SK-N-SH treated with all-trans-retinoic acid at 6 μM for 48 hours (cell line): ENCODE data around the gene ZNF689.

Experiments
- ARNTL ChIP-seq: fragments of 450-650 bp; formaldehyde crosslinking; IDR thresholded peaks from 2 replicates; pipeline ENCODE4 v1.5.0; 2020; ENCODE audit warnings: low read depth, mild to moderate bottlenecking, moderate library complexity, borderline replicate concordance
- ISL1 ChIP-seq: fragments of 250-450 bp; sonication (Bioruptor Pico); IDR thresholded peaks from 2 replicates; pipeline ENCODE4 v2.1.2; 2022; ENCODE audit warnings: mild to moderate bottlenecking, moderate library complexity
- SNAI2 ChIP-seq: fragments of 250-450 bp; sonication (Bioruptor Pico); IDR thresholded peaks from 2 replicates; pipeline ENCODE4 v1.5.0; 2020; ENCODE audit warnings: mild to moderate bottlenecking, moderate library complexity
- TOX ChIP-seq: fragments of 250-450 bp; sonication (Bioruptor Pico); IDR thresholded peaks from 2 replicates; pipeline ENCODE4 v1.8.0; 2021; ENCODE audit warnings: mild to moderate bottlenecking, moderate library complexity, borderline replicate concordance
- ZC3H10 ChIP-seq: fragments of 250-450 bp; sonication (Bioruptor Pico); IDR thresholded peaks from 2 replicates; pipeline ENCODE4 v1.5.1; 2021; ENCODE audit warnings: mild to moderate bottlenecking, moderate library complexity
- ZFP30 ChIP-seq: fragments of 450-650 bp; formaldehyde crosslinking; IDR thresholded peaks from 2 replicates; pipeline ENCODE4 v1.5.0; 2022; ENCODE audit warnings: mild to moderate bottlenecking, moderate library complexity
- ZNF565 ChIP-seq: fragments of 450-650 bp; formaldehyde crosslinking; conservative IDR thresholded peaks from 2 replicates; pipeline ENCODE4 v1.5.0; 2020; ENCODE audit warnings: low read depth, mild to moderate bottlenecking, moderate library complexity
- TF ChIP-seq, protein P1 (sequence below): fragments of 250-450 bp; sonication (Bioruptor Pico); IDR thresholded peaks from 2 replicates; pipeline ENCODE4 v1.5.1; 2020; ENCODE audit warnings: low read depth, mild to moderate bottlenecking, moderate library complexity
- TF ChIP-seq, protein P2 (sequence below): fragments of 250-450 bp; sonication (Bioruptor Pico); IDR thresholded peaks from 2 replicates; pipeline ENCODE4 v1.5.0; 2020; ENCODE audit warnings: mild to moderate bottlenecking, moderate library complexity
- TF ChIP-seq, protein P3 (sequence below): fragments of 250-450 bp; sonication (Bioruptor Pico); IDR thresholded peaks from 2 replicates; pipeline ENCODE4 v1.8.0; 2020; ENCODE audit warnings: mild to moderate bottlenecking, moderate library complexity, borderline replicate concordance

DNA sequence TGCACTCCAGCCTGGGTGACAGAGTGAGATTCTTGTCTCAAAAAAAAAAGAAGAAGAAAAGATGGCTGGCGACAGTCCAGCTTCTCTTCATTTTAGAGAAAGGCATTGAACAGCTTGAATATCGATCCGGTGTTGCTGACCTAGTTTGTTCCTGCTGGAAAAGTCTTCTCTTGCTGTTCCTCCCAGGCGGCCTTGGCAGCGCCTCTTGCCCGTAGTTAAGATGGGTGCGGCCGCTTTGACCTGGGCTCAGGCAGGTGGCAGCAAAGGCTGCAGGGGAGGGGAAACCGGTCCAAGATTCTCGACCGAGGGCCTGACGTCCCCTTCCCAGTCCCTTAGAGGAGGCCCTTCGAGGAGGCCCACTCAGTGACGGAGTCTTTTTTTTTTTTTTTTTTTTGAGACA lies 48.2 kb downstream of the ZNF689 start:
- no peak for TF ChIP-seq ARNTL (CRISPR knock-in tag)
- TF ChIP-seq, protein P1, sequence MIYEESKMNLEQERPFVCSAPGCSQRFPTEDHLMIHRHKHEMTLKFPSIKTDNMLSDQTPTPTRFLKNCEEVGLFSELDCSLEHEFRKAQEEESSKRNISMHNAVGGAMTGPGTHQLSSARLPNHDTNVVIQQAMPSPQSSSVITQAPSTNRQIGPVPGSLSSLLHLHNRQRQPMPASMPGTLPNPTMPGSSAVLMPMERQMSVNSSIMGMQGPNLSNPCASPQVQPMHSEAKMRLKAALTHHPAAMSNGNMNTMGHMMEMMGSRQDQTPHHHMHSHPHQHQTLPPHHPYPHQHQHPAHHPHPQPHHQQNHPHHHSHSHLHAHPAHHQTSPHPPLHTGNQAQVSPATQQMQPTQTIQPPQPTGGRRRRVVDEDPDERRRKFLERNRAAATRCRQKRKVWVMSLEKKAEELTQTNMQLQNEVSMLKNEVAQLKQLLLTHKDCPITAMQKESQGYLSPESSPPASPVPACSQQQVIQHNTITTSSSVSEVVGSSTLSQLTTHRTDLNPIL: no peak
- no peak for TF ChIP-seq ZFP30 (CRISPR knock-in tag)
- TF ChIP-seq, protein P2, sequence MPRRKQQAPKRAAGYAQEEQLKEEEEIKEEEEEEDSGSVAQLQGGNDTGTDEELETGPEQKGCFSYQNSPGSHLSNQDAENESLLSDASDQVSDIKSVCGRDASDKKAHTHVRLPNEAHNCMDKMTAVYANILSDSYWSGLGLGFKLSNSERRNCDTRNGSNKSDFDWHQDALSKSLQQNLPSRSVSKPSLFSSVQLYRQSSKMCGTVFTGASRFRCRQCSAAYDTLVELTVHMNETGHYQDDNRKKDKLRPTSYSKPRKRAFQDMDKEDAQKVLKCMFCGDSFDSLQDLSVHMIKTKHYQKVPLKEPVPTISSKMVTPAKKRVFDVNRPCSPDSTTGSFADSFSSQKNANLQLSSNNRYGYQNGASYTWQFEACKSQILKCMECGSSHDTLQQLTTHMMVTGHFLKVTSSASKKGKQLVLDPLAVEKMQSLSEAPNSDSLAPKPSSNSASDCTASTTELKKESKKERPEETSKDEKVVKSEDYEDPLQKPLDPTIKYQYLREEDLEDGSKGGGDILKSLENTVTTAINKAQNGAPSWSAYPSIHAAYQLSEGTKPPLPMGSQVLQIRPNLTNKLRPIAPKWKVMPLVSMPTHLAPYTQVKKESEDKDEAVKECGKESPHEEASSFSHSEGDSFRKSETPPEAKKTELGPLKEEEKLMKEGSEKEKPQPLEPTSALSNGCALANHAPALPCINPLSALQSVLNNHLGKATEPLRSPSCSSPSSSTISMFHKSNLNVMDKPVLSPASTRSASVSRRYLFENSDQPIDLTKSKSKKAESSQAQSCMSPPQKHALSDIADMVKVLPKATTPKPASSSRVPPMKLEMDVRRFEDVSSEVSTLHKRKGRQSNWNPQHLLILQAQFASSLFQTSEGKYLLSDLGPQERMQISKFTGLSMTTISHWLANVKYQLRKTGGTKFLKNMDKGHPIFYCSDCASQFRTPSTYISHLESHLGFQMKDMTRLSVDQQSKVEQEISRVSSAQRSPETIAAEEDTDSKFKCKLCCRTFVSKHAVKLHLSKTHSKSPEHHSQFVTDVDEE (CRISPR knock-in tag): no peak
- TF ChIP-seq TOX (CRISPR knock-in tag): no peak
- TF ChIP-seq, protein P3, sequence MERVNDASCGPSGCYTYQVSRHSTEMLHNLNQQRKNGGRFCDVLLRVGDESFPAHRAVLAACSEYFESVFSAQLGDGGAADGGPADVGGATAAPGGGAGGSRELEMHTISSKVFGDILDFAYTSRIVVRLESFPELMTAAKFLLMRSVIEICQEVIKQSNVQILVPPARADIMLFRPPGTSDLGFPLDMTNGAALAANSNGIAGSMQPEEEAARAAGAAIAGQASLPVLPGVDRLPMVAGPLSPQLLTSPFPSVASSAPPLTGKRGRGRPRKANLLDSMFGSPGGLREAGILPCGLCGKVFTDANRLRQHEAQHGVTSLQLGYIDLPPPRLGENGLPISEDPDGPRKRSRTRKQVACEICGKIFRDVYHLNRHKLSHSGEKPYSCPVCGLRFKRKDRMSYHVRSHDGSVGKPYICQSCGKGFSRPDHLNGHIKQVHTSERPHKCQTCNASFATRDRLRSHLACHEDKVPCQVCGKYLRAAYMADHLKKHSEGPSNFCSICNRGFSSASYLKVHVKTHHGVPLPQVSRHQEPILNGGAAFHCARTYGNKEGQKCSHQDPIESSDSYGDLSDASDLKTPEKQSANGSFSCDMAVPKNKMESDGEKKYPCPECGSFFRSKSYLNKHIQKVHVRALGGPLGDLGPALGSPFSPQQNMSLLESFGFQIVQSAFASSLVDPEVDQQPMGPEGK (CRISPR knock-in tag): no peak
- TF ChIP-seq ZC3H10: no peak
- no peak for TF ChIP-seq SNAI2 (CRISPR knock-in tag)
- TF ChIP-seq ZNF565 (CRISPR knock-in tag): no peak
- TF ChIP-seq ISL1: no peak
